GM19240 (cell line): ENCODE measurements around the gene FNDC3B.

Experiments
- DNase-seq: peaks from one replicate; pipeline ENCODE4 v3.0.0; 2011; ENCODE audit warnings: low spot score; ENCODE audit not compliant: insufficient read length

FNDC3B gene

GRCh38 chr3:172134352-172134751, 95.0 kb downstream of the FNDC3B start:
- no peak for DNase-seq

- DNase-seq, result no peak
Measured at GRCh38 chr3:172135185-172135584, 95.8 kb downstream of the FNDC3B start.

- DNase-seq, result no peak
Measured at GRCh38 chr3:172135820-172136219, 96.4 kb downstream of the FNDC3B start.

GRCh38 chr3:172136330-172136729, 97.0 kb downstream of the FNDC3B start:
- DNase-seq, result no peak

GRCh38 chr3:172137287-172138192, 98.2 kb downstream of the FNDC3B start:
- no peak for DNase-seq

- DNase-seq, result no peak
Measured at GRCh38 chr3:172138193-172138537, 98.8 kb downstream of the FNDC3B start.

GRCh38 chr3:172138792-172139507, 99.6 kb downstream of the FNDC3B start:
- no peak for DNase-seq

- DNase-seq, result no peak
Measured at GRCh38 chr3:172139528-172140276, 100.3 kb downstream of the FNDC3B start.

GRCh38 chr3:172140499-172141391, 101.4 kb downstream of the FNDC3B start:
- no peak for DNase-seq

GRCh38 chr3:172142051-172142863, 102.9 kb downstream of the FNDC3B start:
- no peak for DNase-seq

- DNase-seq, result no peak
Measured at GRCh38 chr3:172142864-172143451, 103.6 kb downstream of the FNDC3B start.

GRCh38 chr3:172143739-172144497, 104.5 kb downstream of the FNDC3B start:
- DNase-seq, result no peak

GRCh38 chr3:172144601-172145000, 105.2 kb downstream of the FNDC3B start:
- DNase-seq, result no peak

GRCh38 chr3:172145031-172145686, 105.8 kb downstream of the FNDC3B start:
- no peak for DNase-seq

- no peak for DNase-seq
Measured at GRCh38 chr3:172146349-172146748, 107.0 kb downstream of the FNDC3B start.

- DNase-seq, result no peak
Measured at GRCh38 chr3:172147113-172147818, 107.9 kb downstream of the FNDC3B start.

GRCh38 chr3:172148241-172148640, 108.9 kb downstream of the FNDC3B start:
- DNase-seq, result no peak
